GM12878 (cell line): ENCODE data around the gene MRPL23. TPM values are rescaled to one million over a fixed set of nuclear protein-coding genes. Genes with fewer than 3 reads are reported as not detected.

Experiments
- ATAC-seq: fragments of 200-7000 bp; cut with Tn5 transposase; 3 replicates; pipeline ENCODE4 v1.9.1; 2020; ENCODE audit warnings: mild to moderate bottlenecking, moderate library complexity
- BruUV-seq: library from RNA; stranded (reverse); fragments of 400-500 nt; replicated peaks from 2 replicates; lab custom pipeline; 2021; lab: Mats Ljungman, UMichigan
- CTCF ChIA-PET: fragments of 300-600 bp; sonication (Branson Sonifier 250); formaldehyde crosslinking; extraction: SDS; loops from one replicate; lab custom pipeline; 2021; ENCODE audit warnings: inconsistent platforms; lab: Yijun Ruan, JAX
- POLR2A ChIA-PET: fragments of 350-600 bp; formaldehyde crosslinking; extraction: SDS; loops from one replicate; lab custom pipeline; 2021; ENCODE audit warnings: inconsistent platforms; lab: Charles Lee
- RAD21 ChIA-PET: fragments of 300-600 bp; sonication (Branson Sonifier 250); formaldehyde crosslinking; loops from one replicate; lab custom pipeline; 2023; ENCODE audit warnings: antibody characterized with exemption; ENCODE audit not compliant: unreplicated experiment; lab: Charles Lee
- SMC1A ChIA-PET: fragments of 300-600 bp; sonication (Branson Sonifier 250); formaldehyde crosslinking; loops from one replicate; lab custom pipeline; 2023; ENCODE audit not compliant: unreplicated experiment, uncharacterized antibody; lab: Charles Lee
- DNase-seq: peaks from one replicate; pipeline ENCODE4 v3.0.0-alpha.2; 2011; ENCODE audit warnings: low read depth, low spot score
- FAIRE-seq: peaks from 3 replicates; lab custom pipeline; 2011; peaks lifted over from hg19 to GRCh38; lab: Jason Lieb, UNC
- H2AFZ ChIP-seq: 2 replicates; pipeline ENCODE4 v1.6.0; 2011; ENCODE audit warnings: low read depth, low read length, control low read depth; ENCODE audit not compliant: control insufficient read depth
- H3K27ac ChIP-seq: 2 replicates; pipeline ENCODE4 v1.5.1; 2011; ENCODE audit warnings: control low read depth; ENCODE audit not compliant: control insufficient read depth, insufficient read depth
- H3K27me3 ChIP-seq, 2 experiments: replicated peaks in 1 of 2; 2 replicates each; pipeline versions ENCODE4 v1.6.0 to v1.6.1; 2011; ENCODE audit warnings: low read length in 1 of 2; ENCODE audit not compliant: control insufficient read depth in 2 of 2, insufficient read depth in 2 of 2
- H3K36me3 ChIP-seq, 2 experiments: 2 replicates each; pipeline ENCODE4 v1.5.1; 2011; ENCODE audit warnings: low read length in 1 of 2; ENCODE audit not compliant: control insufficient read depth in 2 of 2, insufficient read depth in 2 of 2
- H3K4me1 ChIP-seq: 2 replicates; pipeline ENCODE4 v1.6.1; 2011; ENCODE audit warnings: mild to moderate bottlenecking, low read length, moderate library complexity, mixed read lengths; ENCODE audit not compliant: control insufficient read depth, insufficient read depth
- H3K4me2 ChIP-seq: 2 replicates; pipeline ENCODE4 v1.6.0; 2011; ENCODE audit warnings: control low read depth; ENCODE audit not compliant: control insufficient read depth, insufficient read depth
- H3K4me3 ChIP-seq: fragments of 200-600 bp; sonication (generic); 2 replicates; pipeline ENCODE4 v1.5.1; 2016
- H3K79me2 ChIP-seq: 2 replicates; pipeline ENCODE4 v1.6.0; 2011; ENCODE audit warnings: low read length; ENCODE audit not compliant: control insufficient read depth, insufficient read depth
- H3K9ac ChIP-seq: 2 replicates; pipeline ENCODE4 v1.8.0; 2011; ENCODE audit warnings: low read length, control low read depth, mixed read lengths; ENCODE audit not compliant: control insufficient read depth, insufficient read depth
- H3K9me3 ChIP-seq: replicated peaks from 3 replicates; pipeline ENCODE4 v1.5.1; 2011; ENCODE audit warnings: mild to moderate bottlenecking, low read length; ENCODE audit not compliant: control insufficient read depth, insufficient read depth
- H4K20me1 ChIP-seq: 2 replicates; pipeline ENCODE4 v1.6.0; 2011; ENCODE audit not compliant: control insufficient read depth, insufficient read depth
- ATF7 ChIP-seq: fragments of 450-650 bp; IDR thresholded peaks from 2 replicates; pipeline ENCODE4 v1.6.1; 2016; ENCODE audit warnings: low read depth, mild to moderate bottlenecking
- BCL3 ChIP-seq: IDR thresholded peaks from 2 replicates; pipeline ENCODE4 v1.6.1; 2011; ENCODE audit warnings: borderline replicate concordance, low read depth, mild to moderate bottlenecking, moderate library complexity, low read length; ENCODE audit not compliant: insufficient read depth, poor library complexity, severe bottlenecking
- CHD2 ChIP-seq: IDR thresholded peaks from 2 replicates; pipeline ENCODE4 v1.6.1; 2011; ENCODE audit warnings: low read depth, low read length, improper control_type of control experiment, borderline replicate concordance
- EED ChIP-seq: sonication (generic); IDR thresholded peaks from 2 replicates; pipeline ENCODE4 v1.6.1; 2016; ENCODE audit warnings: antibody characterized with exemption, low read depth
- EGR1 ChIP-seq, 2 experiments: IDR thresholded peaks; 1 replicate in 1 of 2; 2 replicates in 1 of 2; pipeline ENCODE4 v1.6.1; 2011 to 2012; ENCODE audit warnings: low read depth in 2 of 2, low read length in 2 of 2, borderline replicate concordance in 1 of 2, mild to moderate bottlenecking in 1 of 2, moderate library complexity in 1 of 2
- IRF4 ChIP-seq: IDR thresholded peaks from 2 replicates; pipeline ENCODE4 v1.6.1; 2011; ENCODE audit warnings: low read depth, low read length
- NKRF ChIP-seq: fragments of 450-650 bp; conservative IDR thresholded peaks from 2 replicates; pipeline ENCODE4 v1.6.1; 2017; ENCODE audit warnings: mild to moderate bottlenecking, moderate library complexity
- SMARCA5 ChIP-seq: fragments of 450-650 bp; IDR thresholded peaks from 2 replicates; pipeline ENCODE4 v1.6.1; 2017; ENCODE audit warnings: mild to moderate bottlenecking
- STAT1 ChIP-seq: fragments of 450-650 bp; conservative IDR thresholded peaks from 2 replicates; pipeline ENCODE4 v1.6.1; 2014; ENCODE audit warnings: antibody characterized with exemption, mild to moderate bottlenecking
- TCF7 ChIP-seq: IDR thresholded peaks from 2 replicates; pipeline ENCODE4 v1.6.1; 2014; ENCODE audit warnings: antibody characterized with exemption, borderline replicate concordance
- USF1 ChIP-seq: IDR thresholded peaks from 2 replicates; pipeline ENCODE4 v1.6.1; 2011; ENCODE audit warnings: borderline replicate concordance, low read depth, mild to moderate bottlenecking, moderate library complexity, mixed read lengths, low read length; ENCODE audit not compliant: insufficient read depth; ENCODE audit errors: extremely low read length
- ZNF274 ChIP-seq: IDR thresholded peaks from one replicate; pipeline ENCODE4 v1.8.0; 2011; ENCODE audit not compliant: insufficient read length, insufficient read depth
- WGBS: methylation state at CpG from one replicate; pipeline ENCODE4 v1.1.6; 2016; ENCODE audit warnings: low lambda C conversion rate; ENCODE audit not compliant: insufficient replicate concordance, insufficient coverage; ENCODE audit errors: missing lambda C conversion rate; 5-methylcytosine and 5-hydroxymethylcytosine counted together
- in situ Hi-C: fragments of 300-500 bp; cut with MboI; formaldehyde crosslinking; loops from 9 replicates; pipeline ENCODE4 v1.14.3; 2018; ENCODE audit warnings: mixed read lengths
- intact Hi-C: fragments of 100-400 bp; cut with micrococcal nuclease; formaldehyde crosslinking; loops from one replicate; pipeline ENCODE4 v1.14.2; 2022; ENCODE audit not compliant: unreplicated experiment
- polyA plus RNA-seq, 11 experiments: library from polyadenylated mRNA; depleted of rRNA in 4 of 11; unstranded in 6 of 11; stranded (reverse) in 5 of 11; fragments of >200 nt; fragmentation: Nextera tagmentation in 4 of 11; fragmentation: Illumina TruSeq in 1 of 11; extraction: Ambion mirVana in 4 of 11; extraction: Trizol in 1 of 11; gene quantifications; 1 replicate in 1 of 11; 2 replicates in 10 of 11; pipeline versions ENCODE4 v1.2.1 to v1.2.3, GENCODE V29; 2011 to 2016; ENCODE audit warnings: inconsistent platforms in 2 of 11, missing spikeins in 2 of 11, low read depth in 1 of 11
- total RNA-seq, 4 experiments: library from RNA; depleted of rRNA in 3 of 4; stranded (reverse); fragments of >200 nt in 3 of 4; fragmentation: Illumina TruSeq in 1 of 4; extraction: Trizol in 1 of 4; gene quantifications; 2 replicates each; pipeline versions ENCODE4 v1.2.1 to v1.2.3, GENCODE V29; 2013 to 2021

The MRPL23 gene
- total and polyA plus RNA-seq, 10 of the 15 experiments (the other 5 are each of a cell fraction or from before 2014, with no cell fraction given): 1.6 to 207 (median 126) TPM

- no peak for TF ChIP-seq BCL3
Measured at GRCh38 chr11:1988667-1989317, 41.7 kb downstream of the MRPL23 start (continued).

GRCh38 chr11:1989953-1990352 lies 42.8 kb downstream of the MRPL23 start:
- no peaks in the 10 kb centered on the region for H3K79me2 ChIP-seq
- no peaks in the 10 kb centered on the region for H3K9me3 ChIP-seq
- intact Hi-C loops: no loop called here
- POLR2A ChIA-PET: no interaction called here
- no peaks in the 10 kb centered on the region for H3K27me3 ChIP-seq
- FAIRE-seq: no peak
- DNase-seq: no peak
- BruUV-seq: no TSS peak
- ATAC-seq: no peak
- H2AFZ ChIP-seq: no peak overlapping the region
- no CpG with 5 or more reads among the region's 15 CpGs for WGBS
- no peaks in the 10 kb centered on the region for H4K20me1 ChIP-seq
- no peak overlapping the region for H3K4me2 ChIP-seq
- CTCF ChIA-PET: no interaction called here
- SMC1A ChIA-PET: no interaction called here
- H3K36me3 ChIP-seq: no peaks in the 10 kb centered on the region
- H3K4me1 ChIP-seq: no peaks in the 10 kb centered on the region
- H3K27ac ChIP-seq: no peak overlapping the region
- no peak for TF ChIP-seq EGR1 (IDR thresholded peaks at IDR 0.05; ENCODE audit: borderline replicate concordance in 1 of 2, low read depth in 2 of 2, low read length in 2 of 2)
- TF ChIP-seq CHD2: no peak
- TF ChIP-seq USF1: no peak
- TF ChIP-seq ATF7: no peak
- TF ChIP-seq TCF7: no peak
- TF ChIP-seq EED: no peak
- TF ChIP-seq ZNF274: no peak
- no peak for TF ChIP-seq NKRF
- TF ChIP-seq SMARCA5: no peak
- TF ChIP-seq STAT1: no peak
- no peak for TF ChIP-seq IRF4
- TF ChIP-seq, all 136 proteins: peak for 0
- in situ Hi-C loops: no loop called here
- Histone ChIP-seq H3K4me3 (no peak overlapping the region), H3K9ac (no peak overlapping the region)
- RAD21 ChIA-PET: interaction anchor here (1.9 kb wide), 1 partner anchor 11 kb away, joined by 4 read pairs; no protein-coding TSS in a partner anchor
